IPS-18a (cell line): Measurements from ENCODE around the gene NDUFA5.

Source experiments
- H3K27ac ChIP-seq: one replicate; pipeline ENCODE4 v1.5.1; 2013; ENCODE audit warnings: low read length
- H3K27me3 ChIP-seq: one replicate; pipeline ENCODE4 v1.6.1; 2013; ENCODE audit warnings: mild to moderate bottlenecking, low read length; ENCODE audit not compliant: control insufficient read depth, insufficient read depth
- H3K36me3 ChIP-seq: one replicate; pipeline ENCODE4 v1.6.1; 2013; ENCODE audit warnings: low read depth, low read length; ENCODE audit not compliant: control insufficient read depth
- H3K4me1 ChIP-seq: one replicate; pipeline ENCODE4 v1.6.1; 2013; ENCODE audit warnings: low read depth, low read length; ENCODE audit not compliant: control insufficient read depth
- H3K4me3 ChIP-seq: one replicate; pipeline ENCODE4 v1.5.1; 2013; ENCODE audit warnings: low read length
- H3K9ac ChIP-seq: one replicate; pipeline ENCODE4 v1.6.1; 2013; ENCODE audit warnings: mild to moderate bottlenecking, low read length, moderate library complexity
- H3K9me3 ChIP-seq: one replicate; pipeline ENCODE4 v1.6.1; 2013; ENCODE audit warnings: low read depth, low read length; ENCODE audit not compliant: control insufficient read depth

The NDUFA5 gene

DNA sequence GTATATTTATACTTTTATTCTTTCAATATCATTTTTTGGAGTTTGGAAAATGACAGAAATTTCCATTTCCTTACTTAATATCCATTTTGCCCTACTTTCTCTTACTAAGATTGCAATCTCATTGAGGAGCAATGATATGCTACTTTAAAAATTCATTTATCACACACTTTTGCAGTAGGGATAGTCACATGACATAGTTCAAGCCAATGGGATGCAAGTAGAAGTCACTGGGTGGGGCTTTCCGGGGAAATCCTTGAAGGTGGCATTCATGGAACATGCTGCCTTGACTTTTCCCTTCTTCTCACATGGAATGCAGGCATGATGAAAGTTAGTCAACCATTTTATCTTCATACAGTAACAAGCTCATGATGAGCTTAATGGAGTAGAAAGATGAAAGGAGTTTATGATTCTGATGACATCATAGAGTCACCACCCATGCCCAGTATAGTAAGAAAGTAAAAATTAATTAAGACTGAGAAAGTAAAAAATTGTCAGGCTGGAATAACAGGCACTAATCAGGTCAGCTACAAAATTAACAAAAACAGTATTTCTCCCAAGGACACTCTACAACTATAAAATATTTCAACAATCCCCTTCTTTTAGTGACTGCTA is 56.6 kb downstream of the NDUFA5 start:
- H3K36me3 ChIP-seq = no peaks in the 10 kb centered on the region
- H3K27ac ChIP-seq = no peak overlapping the region
- peaks cover 9% of the 10 kb centered on the region for H3K4me1 ChIP-seq
- H3K27me3 ChIP-seq = no peaks in the 10 kb centered on the region
- no peak overlapping the region for H3K9ac ChIP-seq
- H3K4me3 ChIP-seq = no peak overlapping the region
- no peaks in the 10 kb centered on the region for H3K9me3 ChIP-seq

DNA sequence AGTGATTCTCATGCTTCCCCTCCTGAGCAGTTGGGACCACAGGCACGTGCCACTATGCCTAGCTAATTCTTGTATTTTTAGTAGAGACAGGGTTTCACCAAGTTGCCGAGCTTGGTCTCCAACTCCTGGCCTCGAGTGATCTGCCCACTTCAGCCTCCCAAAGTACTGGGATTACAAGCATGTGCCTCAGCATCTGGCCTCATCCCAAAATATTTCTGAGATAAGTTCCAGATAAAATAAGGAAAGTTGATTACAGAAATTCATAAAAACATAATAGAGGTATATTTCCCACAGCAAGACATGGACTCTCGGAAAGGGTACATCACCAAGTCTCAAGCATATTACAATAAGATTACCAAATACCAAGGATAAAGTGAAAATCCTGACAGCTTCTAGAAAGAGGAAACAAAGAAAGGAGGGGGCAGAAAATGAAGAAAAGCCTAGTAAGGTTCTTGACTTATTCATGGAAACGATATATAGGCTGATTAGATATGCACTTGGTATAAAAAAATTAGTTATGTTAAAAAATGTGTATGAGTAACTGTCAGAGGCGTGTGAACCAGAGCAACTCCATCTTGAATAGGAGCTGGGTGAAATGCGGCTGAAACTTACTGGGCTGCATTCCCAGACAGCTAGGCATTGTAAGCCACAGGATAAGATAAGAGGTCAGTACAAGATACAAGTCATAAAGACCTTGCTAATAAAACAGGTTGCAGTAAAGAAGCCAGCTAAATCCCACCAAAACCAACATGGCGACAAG is 58.2 kb downstream of the NDUFA5 start:
- Histone ChIP-seq H3K9ac (no peak overlapping the region), H3K9me3 (no peaks in the 10 kb centered on the region), H3K27me3 (no peaks in the 10 kb centered on the region), H3K4me1 (peaks cover 9% of the 10 kb centered on the region), H3K27ac (no peak overlapping the region), H3K36me3 (no peaks in the 10 kb centered on the region), H3K4me3 (no peak overlapping the region)

- Histone ChIP-seq H3K4me3 (no peak overlapping the region), H3K27me3 (no peaks in the 10 kb centered on the region), H3K4me1 (peaks cover 9% of the 10 kb centered on the region), H3K36me3 (no peaks in the 10 kb centered on the region), H3K27ac (no peak overlapping the region), H3K9me3 (no peaks in the 10 kb centered on the region), H3K9ac (no peak overlapping the region)
Measured at GRCh38 chr7:123498601-123499000, 59.0 kb downstream of the NDUFA5 start.

GRCh38 chr7:123498031-123498430 is 59.6 kb downstream of the NDUFA5 start:
- Histone ChIP-seq H3K9me3 (no peaks in the 10 kb centered on the region), H3K4me1 (peaks cover 9% of the 10 kb centered on the region), H3K36me3 (no peaks in the 10 kb centered on the region), H3K27me3 (no peaks in the 10 kb centered on the region), H3K9ac (no peak overlapping the region), H3K4me3 (no peak overlapping the region), H3K27ac (no peak overlapping the region)

DNA sequence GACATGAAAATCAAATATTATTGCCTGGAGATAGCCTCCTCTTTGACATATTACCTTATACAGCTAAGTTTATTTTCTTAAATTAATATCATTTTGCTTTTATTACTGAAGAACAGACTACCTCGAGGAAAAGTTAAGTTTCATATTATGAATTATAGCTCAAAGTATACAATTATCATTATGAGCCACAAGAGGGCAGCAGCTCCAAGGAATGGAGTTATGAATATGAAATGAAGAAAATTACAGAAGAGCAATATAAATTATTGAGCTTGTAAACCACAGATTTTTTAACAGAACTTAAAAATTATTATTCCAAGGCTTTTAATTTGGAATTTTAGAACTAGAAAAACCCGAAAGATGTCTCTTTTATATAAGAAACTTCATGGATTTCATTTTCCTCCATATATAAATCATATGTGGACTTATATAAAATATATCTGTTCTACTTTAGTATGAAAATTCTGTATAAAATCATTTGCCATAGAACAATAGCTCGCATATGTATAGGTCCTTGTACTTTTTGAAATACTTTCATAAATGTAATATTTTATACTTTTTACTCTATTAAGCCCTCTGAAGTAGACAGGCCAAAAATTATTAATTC is 63.3 kb downstream of the NDUFA5 start:
- Histone ChIP-seq H3K36me3 (no peaks in the 10 kb centered on the region), H3K4me1 (no peaks in the 10 kb centered on the region), H3K27ac (no peak overlapping the region), H3K27me3 (no peaks in the 10 kb centered on the region), H3K9me3 (no peaks in the 10 kb centered on the region), H3K4me3 (no peak overlapping the region), H3K9ac (no peak overlapping the region)

- Histone ChIP-seq H3K4me3 (no peak overlapping the region), H3K36me3 (no peaks in the 10 kb centered on the region), H3K4me1 (no peaks in the 10 kb centered on the region), H3K27ac (no peak overlapping the region), H3K9me3 (no peaks in the 10 kb centered on the region), H3K27me3 (no peaks in the 10 kb centered on the region), H3K9ac (no peak overlapping the region)
Measured at GRCh38 chr7:123492485-123492884, 65.1 kb downstream of the NDUFA5 start.
